CD4-positive, alpha-beta T cell treated with Interleukin-15 for 1 hour (primary cell): ENCODE measurements around the gene WDR27.

Experiments
- DNase-seq: peaks from one replicate; pipeline ENCODE4 v3.0.0-alpha.2; 2020

The WDR27 gene

GRCh38 chr6:169701954-169702839 is at the start of gene WDR27, which contains the start of gene C6orf120:
TSS of gene WDR27 (minus strand) at chr6:169702029. CDS start at chr6:169689005, 13,024 bp downstream.
TSS of gene C6orf120 (plus strand) at chr6:169702126. CDS start at chr6:169702460, 334 bp downstream.
- peak; percentile 97 for DNase-seq

DNA sequence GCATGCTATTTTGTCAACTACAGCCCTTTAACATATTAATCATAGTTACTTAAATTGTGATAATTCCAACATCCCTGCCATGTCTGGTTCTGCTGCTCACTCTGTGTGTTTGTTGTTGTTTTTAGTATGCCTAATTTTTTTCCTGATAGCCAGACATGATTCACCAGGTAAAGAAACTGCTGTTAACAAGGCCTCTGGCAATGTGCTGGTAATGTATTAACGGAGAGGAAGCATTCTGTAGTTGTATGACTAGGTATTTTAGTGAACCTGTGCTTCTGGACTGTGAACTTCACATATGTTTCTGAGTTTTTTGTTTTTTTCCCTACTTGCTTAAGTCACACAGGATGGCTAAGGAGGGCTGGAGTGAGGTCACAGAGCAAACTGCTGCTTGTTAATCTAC is 44.7 kb upstream of the WDR27 start:
- DNase-seq: no peak

DNA sequence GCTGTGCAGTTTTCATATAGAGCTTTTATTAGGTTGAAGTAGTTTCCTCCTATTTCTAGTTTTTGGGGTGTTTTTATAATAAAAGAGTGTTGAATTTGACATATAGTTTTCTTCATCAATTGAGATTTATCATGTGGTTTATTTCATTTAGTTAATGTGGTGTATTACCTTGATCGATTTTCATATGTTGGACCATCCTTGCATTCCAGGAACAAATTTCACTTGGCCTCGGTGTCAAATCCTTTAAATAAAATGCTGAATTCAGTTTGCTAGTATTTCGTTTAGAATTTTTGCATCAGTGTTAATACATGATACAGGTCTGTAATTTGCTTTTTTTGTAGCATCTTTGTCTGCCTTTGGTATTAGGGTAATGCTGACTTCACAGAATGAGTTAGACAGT is 43.6 kb upstream of the WDR27 start:
- DNase-seq: no peak

- no peak for DNase-seq
These were observed 39.5 kb upstream of the WDR27 start for GRCh38 chr6:169741344-169741743.

DNA sequence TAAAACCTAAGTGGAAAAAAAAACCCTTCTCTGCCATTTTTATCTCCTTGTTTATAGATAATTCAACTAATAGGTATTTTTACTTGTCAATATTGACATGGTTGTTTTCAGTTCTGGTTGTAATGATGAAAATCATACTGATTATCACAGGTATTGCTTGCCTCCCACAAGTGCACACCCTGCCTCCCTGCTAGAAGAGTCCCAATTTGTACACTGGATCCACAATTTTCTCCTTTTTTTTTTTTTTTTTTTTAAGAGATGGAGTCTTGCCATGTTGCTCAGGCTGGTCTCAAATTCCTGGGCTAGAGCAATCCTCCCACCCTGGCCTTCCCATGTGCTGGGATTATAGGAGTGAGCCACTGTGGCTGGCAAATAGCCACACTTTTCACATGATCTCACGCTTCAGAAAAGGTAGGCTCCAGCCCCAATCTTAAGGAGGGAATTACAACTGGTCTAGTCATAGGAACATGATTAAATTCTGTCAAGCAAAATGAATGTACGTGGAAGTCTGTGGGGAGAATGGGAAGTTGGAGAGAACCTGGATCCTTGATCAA is 37.2 kb upstream of the WDR27 start:
- DNase-seq: no peak

DNA sequence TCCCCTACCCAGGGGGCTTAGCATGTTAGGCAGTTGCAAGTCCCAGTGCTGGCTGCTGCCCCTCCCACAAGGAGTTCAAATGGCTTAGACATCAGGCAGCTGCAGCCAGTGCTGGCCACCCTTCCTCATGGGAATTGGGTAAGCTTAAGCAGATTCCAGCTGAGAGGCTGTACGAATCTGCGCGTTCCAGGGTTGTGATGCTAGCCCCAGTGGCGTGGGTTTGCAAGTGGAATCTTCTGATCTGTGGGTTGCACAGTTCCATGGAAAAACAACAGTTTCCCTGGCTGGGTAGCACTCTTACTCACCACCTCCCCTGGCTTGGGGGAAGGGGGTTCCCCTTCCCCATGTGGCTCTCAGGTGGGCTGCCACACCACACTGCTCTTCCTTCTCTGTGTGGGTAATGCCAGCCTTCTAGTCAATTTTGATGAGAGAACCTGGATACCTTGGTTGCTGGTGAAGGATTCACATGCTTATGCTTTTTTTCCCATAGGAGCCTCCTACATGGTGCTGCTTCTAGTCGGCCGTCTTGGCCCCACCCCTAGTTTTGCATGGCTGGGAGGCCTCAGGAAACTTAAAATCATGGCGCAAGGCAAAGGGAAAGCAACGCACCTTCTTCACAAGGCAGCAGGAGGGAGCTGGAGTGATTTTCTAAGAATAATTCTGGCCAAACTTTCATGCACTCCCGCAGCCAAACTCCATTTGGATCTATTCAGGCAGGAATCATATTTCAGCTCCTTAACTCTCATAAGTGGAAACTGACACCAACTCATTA is 36.6 kb upstream of the WDR27 start:
- no peak for DNase-seq

DNA sequence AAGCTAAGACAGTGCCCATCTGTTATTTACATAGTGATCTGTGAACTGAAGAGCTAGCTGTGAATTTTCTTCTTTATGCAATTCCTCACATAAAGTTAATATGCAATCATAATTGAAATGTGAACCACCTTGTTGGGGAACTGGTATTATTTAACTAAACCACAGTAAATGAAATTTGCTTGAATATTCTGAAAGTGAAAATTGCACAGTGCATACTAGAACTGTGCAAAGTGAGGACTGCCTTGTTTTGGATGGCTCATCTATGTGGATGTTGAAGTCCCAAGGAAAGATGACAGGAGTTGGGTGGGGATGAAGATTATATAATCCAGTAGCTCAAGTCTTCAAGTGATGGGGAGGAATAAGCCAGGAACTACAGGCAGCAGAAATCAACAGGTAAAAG is 28.1 kb upstream of the WDR27 start:
- no peak for DNase-seq

DNA sequence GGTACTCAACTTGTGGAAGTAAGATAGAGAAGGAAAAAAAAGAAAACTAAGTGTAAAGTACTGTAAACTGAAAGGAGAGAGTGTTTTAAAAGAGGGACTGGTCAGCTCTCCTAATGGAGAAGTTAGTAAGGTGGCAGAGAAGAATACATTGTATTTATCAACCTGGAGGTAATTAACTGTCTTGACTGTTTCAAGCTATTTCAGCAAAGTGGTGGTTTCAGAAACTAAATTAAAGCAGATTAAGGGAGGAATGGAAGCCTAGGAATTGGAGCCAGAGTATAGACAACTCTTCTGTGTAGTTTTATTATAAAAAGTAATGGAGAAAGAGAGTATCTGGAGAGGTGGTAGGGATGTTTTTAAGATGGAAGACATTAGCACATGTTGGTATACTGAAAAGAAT is 25.1 kb upstream of the WDR27 start:
- DNase-seq: no peak

DNA sequence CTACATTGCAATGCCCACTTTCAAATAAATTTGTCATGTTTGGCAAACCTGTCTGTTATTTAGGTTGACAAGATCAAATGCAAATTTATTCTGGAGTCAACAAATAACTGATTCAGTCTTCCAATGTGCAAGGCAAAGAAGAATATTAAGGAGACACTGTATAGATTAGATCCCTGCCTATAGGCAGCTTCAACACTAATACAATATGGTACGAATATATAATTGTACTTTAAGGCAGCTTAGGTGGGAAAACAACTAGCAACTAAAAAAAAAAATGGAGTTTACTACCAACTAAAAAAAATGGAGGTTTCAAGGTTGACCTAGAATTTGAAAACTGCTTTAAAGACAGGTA is 24.2 kb upstream of the WDR27 start:
- DNase-seq: no peak

DNA sequence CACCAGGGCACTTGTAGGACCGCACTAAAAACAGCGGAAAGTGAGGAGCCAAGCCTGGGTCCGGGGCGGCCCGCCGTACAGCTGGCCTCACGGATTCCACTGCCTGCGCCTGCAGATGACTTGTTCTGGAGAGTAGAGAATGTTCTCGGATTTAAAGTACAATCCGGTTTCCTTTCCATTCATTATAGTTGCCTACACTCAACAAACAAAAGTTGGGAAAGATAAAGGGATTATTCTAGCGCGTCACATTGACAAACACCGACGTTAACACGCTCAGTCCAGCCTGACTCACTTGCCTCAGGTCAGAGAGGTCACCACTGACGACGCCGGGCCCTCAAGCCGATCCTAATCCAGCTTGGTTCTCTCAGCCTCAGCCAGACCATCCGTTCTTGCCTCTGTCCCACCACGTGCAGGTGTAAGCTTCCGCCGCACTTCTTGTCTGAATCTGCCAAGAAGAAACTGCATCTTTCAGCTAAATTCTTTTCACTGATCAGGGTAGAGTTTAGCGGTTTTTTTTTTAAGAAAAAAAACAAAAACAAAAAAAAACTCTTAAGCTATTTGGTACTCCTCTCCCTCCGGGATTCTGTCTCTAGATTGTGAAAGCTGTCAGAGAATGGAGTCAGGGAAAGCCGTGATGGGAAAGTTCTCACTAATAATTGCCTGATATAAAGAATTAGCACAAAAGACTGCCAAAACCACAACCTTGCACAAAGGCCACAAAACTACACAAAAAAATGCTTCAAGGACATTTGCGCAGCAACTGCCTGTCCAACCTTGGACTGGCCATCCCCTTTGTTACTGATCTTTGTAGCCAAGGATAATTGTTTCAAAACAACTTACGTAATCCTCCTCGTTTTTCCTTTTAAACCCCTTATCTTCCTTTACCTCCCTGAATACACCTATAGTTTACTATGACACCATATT is 23.6 kb upstream of the WDR27 start:
- DNase-seq: peak; percentile 50

DNA sequence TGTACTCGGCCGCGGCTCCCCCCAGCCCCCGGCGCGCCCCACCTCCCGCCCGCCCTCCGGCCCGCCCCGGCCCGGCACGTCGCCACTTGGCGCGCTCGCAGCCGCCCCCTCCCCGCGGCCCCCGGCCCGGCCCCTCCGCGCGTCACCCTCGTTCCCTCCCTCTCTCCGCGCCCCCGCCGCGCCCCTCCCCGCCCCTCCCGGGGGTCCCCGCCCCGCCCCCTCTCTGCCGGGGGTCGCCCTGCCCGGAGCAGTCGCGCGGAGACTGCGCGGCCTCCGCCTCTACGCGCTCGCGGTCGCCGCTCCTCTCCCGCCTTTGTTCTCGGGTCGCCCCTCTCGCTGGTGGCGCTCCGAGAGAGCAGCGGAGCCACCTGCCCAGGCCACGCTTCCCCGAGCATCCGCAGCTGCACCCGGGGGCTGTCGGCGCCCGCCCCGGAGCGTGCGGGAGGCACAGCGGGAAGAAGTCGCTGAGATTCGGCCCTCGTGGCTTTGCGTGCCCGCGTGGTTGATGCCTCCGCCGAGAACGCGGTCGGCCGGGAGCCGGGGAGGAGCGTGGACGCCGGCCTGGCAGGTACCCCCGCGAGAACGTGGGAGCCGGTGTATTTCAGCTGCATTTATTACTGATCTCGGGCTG is 22.8 kb upstream of the WDR27 start, which contains the start of gene PHF10:
Gene PHF10, minus strand, starts transcription at position 7 of the 631 bp plus-strand sequence. CDS start 569 bp downstream, outside the sequence.
- DNase-seq: peak; percentile 71

- peak; percentile 34 for DNase-seq
These were observed 22.2 kb upstream of the WDR27 start for GRCh38 chr6:169723991-169724493.

GRCh38 chr6:169723200-169723909 is 21.5 kb upstream of the WDR27 start:
- DNase-seq: peak; percentile 63

GRCh38 chr6:169722362-169723199 is 20.8 kb upstream of the WDR27 start:
- peak; percentile 34 for DNase-seq

DNA sequence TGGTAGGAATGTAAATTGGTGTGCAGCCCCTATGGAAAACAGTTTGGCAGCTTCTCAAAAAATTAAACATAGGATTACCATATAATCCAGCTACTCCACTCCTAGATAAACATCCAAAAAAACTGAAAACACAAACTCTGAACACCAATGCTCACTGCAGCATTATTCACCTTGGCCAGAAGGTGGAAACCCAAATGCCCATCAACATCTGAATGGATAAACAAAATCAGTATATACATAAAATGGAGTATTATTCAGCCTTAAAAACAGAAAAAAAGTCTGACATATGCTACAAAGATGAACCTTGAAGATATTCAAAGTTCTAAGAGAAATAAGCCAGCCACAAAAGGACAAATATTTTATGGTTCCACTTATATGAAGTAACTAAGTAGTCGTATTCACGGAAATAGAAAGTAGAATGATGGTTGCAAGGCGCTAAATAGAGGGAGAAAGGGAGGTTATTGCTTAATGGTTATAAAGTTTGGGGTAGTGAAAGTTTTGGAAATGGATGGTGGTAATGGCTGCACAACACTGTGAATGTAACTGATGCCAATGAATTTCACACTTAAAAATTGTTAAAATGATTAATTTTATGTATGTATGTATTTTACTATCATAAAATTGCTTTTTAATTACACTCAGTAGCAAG is 18.5 kb upstream of the WDR27 start:
- no peak for DNase-seq

- no peak for DNase-seq
These were observed 17.3 kb upstream of the WDR27 start for GRCh38 chr6:169719117-169719516.

DNA sequence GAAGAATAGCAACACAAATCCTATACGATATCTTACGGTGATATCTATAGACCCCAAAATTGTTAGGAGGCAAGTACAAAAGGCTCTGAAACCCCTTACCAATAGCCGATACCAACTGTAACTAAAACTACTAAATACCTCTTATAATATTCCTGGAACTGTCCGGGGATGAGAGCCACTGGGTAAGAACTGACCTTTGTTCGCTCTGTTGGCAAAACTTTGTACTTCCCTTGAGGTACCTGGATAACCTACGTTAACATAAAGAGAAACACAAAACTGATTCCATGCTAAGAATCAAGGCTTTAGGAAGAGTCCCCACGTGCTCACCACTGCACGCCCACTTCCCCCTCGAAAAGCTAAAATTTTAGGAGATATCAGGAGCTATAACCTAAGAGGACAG is 12.8 kb upstream of the WDR27 start:
- DNase-seq: no peak

GRCh38 chr6:169714178-169714577 is 12.3 kb upstream of the WDR27 start:
- DNase-seq: no peak

DNA sequence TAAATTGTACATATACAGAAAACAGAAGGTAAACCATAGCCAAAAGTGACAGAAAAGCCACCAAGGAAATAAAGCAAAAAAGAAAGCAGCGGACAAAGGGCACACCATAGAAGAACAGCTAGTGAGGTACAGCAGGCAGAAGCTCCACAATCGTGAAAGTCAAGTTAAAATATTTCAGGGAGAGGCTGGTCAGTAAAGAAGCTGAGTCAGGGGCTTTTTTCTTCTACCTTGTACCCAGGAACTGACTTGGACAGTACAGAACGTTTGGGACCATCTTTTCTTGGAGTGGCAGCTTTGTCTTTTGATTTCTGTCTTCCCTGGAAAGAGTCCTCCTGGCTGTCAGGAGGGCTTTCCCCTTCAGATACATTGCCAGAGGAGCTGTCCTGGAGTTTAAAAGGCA is 8.2 kb upstream of the WDR27 start:
- DNase-seq: no peak

- no peak for DNase-seq
These were observed 7.5 kb upstream of the WDR27 start for GRCh38 chr6:169709293-169709692.
